Glomerular visceral epithelial cell (primary cell): ENCODE data around the gene HDAC4.
"Not testable (repeated sequence)": the region's sequence is repeated elsewhere in the genome, so short reads cannot be mapped to it uniquely, and the experiment has no call there.

Source experiments
- DNase-seq: peaks from one replicate; pipeline ENCODE4 v3.0.0-alpha.2; 2016; ENCODE audit errors: extremely low spot score

Gene HDAC4

GRCh38 chr2:239049421-239050251, 351.2 kb downstream of the HDAC4 start:
- DNase-seq = no peak

- DNase-seq = no peak
Measured at GRCh38 chr2:239048736-239049135, 352.1 kb downstream of the HDAC4 start.

DNA sequence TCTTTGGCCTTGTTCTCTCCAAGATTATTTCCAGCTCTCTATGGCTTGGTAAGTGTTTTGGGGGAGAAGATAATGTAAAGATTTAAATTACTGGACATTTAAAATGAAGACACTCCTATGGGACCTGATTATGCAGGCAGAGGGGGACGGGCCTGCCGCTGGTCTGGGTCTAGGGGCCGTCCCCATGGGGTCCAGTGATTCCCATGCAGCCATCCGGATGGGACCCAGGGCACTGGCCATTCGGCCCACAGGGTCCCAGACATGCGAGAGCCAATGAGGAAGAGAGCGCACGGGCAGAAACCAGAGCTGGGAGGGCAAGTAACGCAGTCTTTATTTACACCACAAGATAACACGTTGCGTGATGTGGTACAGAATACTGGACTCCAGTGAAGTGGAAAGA, 353.0 kb downstream of the HDAC4 start:
- no peak for DNase-seq

DNA sequence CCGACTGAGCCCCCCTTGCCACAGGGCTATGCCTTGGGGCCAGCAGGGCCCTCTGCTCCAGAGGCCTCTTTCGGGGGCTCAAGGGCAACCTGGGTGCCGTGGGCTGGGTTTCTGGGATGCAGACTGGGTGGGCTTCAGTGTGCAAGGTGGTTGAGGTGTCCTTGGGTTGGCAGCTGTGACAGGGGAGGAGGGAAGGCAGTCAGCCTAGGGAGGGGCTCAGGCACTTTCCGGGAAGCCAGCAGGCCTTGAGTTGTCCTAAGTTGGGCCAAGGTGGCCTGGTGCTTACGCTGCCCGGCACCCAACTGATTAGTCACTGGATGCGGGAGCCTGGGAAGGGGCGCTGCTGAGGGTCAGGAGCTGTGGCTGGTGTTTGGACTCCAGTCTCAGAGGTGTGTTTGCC, 353.4 kb downstream of the HDAC4 start:
- DNase-seq = no peak

GRCh38 chr2:239046822-239047221, 354.0 kb downstream of the HDAC4 start:
- no peak for DNase-seq

DNA sequence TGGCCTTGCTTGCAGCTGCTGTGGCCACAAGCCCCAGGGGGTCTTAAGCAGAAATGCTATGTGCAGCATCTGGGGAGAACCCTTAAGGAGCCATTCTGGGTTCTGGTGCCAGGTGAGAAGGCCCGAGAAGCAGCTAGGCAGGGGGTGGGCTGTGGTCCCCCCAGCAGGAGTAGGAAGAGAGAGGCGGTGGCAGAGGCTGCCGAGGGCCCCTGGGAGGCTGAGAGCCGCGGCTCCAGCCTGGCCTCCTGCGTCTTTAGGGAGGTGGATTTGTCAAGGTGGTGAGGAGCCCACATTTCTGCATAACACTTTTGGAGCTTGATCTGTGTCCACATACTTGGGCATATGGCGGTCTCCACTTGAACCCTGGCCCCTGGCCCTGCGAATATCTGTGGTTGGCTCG, 356.5 kb downstream of the HDAC4 start:
- DNase-seq = no peak

DNA sequence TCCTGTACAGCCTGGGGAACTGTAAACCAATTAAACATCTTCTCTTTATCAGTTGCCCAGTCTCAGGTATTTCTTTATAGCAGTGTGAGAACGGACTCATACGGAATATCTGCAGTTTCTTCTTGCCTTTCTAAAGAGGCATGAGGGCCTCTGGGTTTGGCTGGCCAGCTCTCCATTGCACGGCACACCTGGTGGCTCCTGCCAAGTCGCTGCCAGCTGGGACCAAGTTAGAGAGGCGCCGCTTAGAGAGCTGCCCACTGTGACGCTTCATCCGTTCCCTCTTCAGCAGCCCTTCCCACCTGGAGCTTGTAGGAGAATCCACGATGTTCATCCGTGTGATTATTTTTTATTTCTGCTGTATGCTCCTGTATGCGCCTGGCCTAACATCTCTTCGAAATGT, 357.5 kb downstream of the HDAC4 start:
- DNase-seq = no peak

GRCh38 chr2:239042551-239043320, 358.1 kb downstream of the HDAC4 start:
- DNase-seq = no peak

- no peak for DNase-seq
Measured at GRCh38 chr2:239042046-239042445, 358.8 kb downstream of the HDAC4 start.

DNA sequence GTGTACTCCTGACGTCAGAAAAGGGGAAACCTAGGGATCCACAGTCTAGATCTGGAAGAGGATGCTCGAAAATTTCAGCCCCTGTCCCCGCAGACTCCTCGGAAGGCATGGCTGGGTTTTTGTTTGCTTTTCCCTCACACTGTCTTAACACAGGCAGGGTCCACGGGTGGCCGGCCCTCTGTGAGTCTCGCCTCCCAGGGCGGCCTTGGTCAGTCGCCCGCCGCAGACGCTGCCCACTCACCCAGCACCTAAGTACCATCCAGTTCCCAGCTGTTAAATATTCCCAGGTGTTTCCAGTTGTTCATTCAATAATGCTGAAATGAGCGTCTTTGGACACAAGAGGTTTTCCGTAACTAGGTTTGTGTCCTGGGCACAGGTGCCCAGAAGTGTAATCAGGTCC, 359.8 kb downstream of the HDAC4 start:
- no peak for DNase-seq

GRCh38 chr2:239040152-239040761, 360.6 kb downstream of the HDAC4 start:
- no peak for DNase-seq

DNA sequence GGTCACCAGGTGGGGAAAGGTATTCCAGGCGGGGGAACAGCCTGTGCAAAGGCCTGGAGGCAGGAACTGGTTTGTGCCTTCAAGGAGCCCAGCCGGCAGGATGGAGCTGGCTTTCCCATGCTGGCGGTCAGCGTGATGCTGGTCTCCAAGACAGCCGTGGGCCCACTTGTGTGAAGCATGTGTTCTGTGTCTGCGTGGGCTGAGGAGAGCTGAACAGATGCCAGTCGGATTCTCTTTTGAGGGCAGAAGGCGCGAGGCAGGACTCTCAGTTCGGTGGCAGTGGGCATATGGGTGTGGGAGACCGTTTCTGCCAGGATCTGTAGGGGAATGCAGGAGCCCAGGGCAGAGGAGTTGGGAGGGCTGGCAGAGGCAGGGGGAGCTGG, 361.4 kb downstream of the HDAC4 start:
- DNase-seq = no peak

GRCh38 chr2:239038773-239039478, 361.9 kb downstream of the HDAC4 start:
- DNase-seq = no peak

DNA sequence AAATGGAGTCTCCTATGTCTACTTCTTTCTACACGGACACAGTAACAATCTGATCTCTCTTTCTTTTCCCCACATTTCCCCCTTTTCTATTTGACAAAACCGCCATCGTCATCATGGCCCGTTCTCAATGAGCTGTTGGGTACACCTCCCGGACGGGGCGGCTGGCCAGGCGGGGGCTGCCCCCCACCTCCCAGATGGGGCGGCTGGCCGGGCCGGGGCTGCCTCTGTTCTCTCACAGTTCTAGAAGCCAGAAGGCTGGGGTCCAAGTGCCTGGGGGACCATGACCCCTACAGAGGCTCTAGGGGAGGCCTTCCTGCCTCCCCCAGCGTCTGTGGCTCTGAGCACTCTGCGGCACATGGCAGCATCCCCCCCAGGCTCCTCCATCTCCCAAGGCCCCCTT, 362.5 kb downstream of the HDAC4 start:
- not testable (repeated sequence) for DNase-seq

DNA sequence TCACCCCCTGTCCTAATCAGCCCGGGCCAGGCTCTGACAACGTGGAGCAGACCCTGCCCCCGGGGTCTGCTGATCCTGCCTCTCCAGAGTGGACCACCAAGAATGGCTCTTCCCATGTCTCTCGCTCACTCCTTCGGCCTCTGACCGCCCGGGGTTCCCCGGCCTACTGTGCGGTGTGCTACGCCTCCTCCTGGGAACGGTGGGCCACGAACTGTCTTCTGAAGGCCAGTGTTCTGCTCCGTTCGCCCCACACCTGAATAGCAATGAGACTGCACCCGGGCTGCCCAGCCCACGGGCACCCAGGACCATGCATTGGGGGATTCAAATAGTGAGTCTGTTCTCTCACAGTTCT, 363.3 kb downstream of the HDAC4 start:
- DNase-seq = no peak

- no peak for DNase-seq
Measured at GRCh38 chr2:239036819-239037558, 363.8 kb downstream of the HDAC4 start.

- no peak for DNase-seq
Measured at GRCh38 chr2:239035997-239036731, 364.7 kb downstream of the HDAC4 start.

- DNase-seq = peak; percentile 40
Measured at GRCh38 chr2:239035361-239035814, 365.4 kb downstream of the HDAC4 start.

DNA sequence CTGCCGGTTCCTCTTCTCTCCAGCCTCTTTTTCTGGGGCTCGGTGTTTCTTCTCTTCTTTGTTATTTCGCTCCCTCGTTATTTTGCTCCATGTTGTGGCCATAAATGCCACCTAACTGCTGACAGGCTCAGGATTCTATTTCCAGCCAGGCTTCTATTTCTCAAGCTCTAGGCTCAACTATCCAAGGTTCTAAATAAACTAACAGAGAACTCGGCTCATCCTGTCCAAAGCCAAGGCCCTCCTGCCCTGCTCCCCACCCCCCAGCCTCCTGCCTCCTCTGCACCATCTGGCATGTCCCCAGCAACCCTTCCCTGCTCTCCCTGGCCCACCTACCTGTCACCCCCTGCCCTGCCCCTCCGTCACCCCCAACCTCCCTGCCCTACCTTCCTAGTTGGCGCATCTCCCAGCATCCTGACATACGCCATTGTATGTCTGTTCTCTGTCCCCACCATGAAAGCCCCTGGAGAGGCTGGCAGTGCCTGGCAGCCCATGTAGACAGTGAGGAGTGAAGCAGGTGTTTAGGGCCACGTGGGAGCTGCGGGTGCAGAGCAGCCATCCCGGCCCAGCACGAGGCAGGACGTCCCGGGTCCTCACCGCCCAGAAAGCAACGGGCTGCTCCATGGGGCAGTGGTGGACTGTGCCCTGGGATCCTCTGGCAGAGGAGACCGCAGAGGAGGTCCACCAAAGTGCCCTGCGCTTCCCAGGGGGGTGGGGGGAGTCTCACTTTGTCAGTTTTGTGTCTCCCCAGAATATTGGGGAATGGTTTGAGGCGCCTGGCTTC, 366.1 kb downstream of the HDAC4 start:
- no peak for DNase-seq
